ENCODE results near the gene RAB15.

Gene RAB15

GRCh38 chr14:64954491-64955240 is 17.5 kb downstream of the RAB15 start:
- no peak for DNase-seq

- DNase-seq, result no peak
These were observed 18.5 kb downstream of the RAB15 start for GRCh38 chr14:64953661-64954060.

GRCh38 chr14:64953310-64953654 is 18.9 kb downstream of the RAB15 start:
- no peak for DNase-seq

- DNase-seq, result no peak
These were observed 19.4 kb downstream of the RAB15 start for GRCh38 chr14:64952598-64953309.

- no peak for DNase-seq
These were observed 20.4 kb downstream of the RAB15 start for GRCh38 chr14:64951724-64952123.

- no peak for DNase-seq
These were observed 20.8 kb downstream of the RAB15 start for GRCh38 chr14:64951291-64951690.

GRCh38 chr14:64950889-64951288 is 21.2 kb downstream of the RAB15 start:
- no peak for DNase-seq

- no peak for DNase-seq
These were observed 23.4 kb downstream of the RAB15 start for GRCh38 chr14:64948612-64949210.

GRCh38 chr14:64947710-64948611 is 24.2 kb downstream of the RAB15 start:
- no peak for DNase-seq

GRCh38 chr14:64946310-64947045 is 25.7 kb downstream of the RAB15 start:
- no peak for DNase-seq

- no peak for DNase-seq
These were observed 26.5 kb downstream of the RAB15 start for GRCh38 chr14:64945431-64946178.

- DNase-seq, result no peak
These were observed 27.3 kb downstream of the RAB15 start for GRCh38 chr14:64944861-64945260.

- DNase-seq, result no peak
These were observed 28.1 kb downstream of the RAB15 start for GRCh38 chr14:64944041-64944440.

GRCh38 chr14:64943556-64943955 is 28.6 kb downstream of the RAB15 start:
- no peak for DNase-seq

GRCh38 chr14:64942531-64943111 is 29.5 kb downstream of the RAB15 start, which contains the start of gene GPX2:
Gene GPX2 (minus strand): TSS chr14:64942745. CDS start chr14:64942726, 19 bp downstream.
- DNase-seq, result no peak

- DNase-seq, result no peak
These were observed 31.7 kb downstream of the RAB15 start for GRCh38 chr14:64940336-64940910.

GRCh38 chr14:64939817-64940190 is 32.3 kb downstream of the RAB15 start:
- no peak for DNase-seq

GRCh38 chr14:64938972-64939816 is 32.9 kb downstream of the RAB15 start:
- DNase-seq, result no peak

- no peak for DNase-seq
These were observed 34.3 kb downstream of the RAB15 start for GRCh38 chr14:64937821-64938193.
